Activated gamma-delta T cell treated with anti-CD3 and anti-CD28 coated beads, Interleukin-2, amount 50 U/mL, for 16 hours (primary cell): Measurements from ENCODE around the gene NGEF.

Source experiments
- DNase-seq: peaks from one replicate; pipeline ENCODE4 v3.0.0-alpha.2; 2020; ENCODE audit warnings: low read depth

The NGEF gene

DNA sequence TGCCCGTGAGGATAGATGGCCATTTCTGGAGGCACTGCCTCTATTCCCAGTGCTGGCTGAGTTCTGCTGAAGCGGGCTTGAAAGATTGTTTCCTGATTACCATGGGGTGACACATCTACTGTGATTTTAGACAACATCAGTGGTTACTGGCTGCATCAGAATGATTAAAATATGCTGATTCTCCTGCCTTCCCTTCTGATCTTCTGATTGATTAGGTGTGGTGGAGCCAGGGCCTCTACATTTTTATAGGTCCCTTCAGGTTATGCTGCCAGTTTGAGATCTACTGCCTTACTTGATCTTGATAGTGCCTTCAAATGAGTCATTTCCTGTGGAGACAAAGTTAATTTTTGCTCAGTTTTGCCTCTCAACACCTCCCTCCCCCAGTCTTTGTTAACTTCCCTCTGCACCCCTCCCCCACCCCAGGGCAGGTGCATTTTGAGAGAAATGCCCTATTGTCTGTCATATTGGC is 174.6 kb downstream of the NGEF start:
- DNase-seq: peak; percentile 46

DNA sequence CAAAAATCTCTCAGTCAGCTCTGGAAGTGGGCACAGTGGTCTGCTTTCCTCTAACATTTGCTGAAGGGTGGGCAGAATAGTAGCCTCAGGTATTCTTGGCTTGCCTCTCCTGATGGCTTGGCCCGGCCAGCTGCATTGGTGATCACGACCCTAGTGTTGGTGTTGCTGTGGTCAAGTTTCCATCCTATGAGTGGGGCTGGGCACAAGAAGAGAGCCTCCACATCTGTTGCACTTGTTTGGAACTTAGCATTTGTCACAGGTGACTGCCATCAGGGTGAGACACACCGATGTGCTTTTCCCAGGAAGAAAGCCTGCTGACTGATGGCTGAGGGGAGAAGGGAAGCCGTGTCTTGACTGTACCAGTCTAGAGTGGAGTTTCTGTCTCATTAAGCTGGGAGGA is 176.1 kb downstream of the NGEF start:
- DNase-seq: no peak

DNA sequence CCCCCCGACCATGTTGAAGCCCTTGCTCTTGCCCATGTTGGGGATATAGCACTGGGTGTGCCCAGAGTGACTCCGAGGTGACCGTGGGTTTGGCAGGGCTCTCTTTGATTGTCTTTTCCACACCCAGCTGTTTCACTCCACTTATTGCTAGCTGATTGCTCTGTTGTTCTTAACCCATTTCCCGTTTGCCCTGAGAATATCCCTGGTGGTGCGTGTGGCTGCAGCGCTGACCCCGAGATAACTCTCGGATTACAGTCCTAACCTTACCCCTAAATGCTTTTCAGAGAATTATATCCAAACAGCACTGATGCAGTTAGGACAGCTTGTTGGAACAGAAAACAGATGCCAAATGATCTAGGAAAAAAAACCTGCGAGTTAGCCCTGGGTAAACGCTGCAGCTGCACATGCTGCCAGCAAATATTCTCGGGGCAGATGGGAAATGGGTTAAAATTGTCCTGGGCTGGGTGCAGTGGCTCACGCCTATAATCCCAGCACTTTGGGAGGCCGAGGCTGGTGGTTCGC is 177.3 kb downstream of the NGEF start:
- no peak for DNase-seq

DNA sequence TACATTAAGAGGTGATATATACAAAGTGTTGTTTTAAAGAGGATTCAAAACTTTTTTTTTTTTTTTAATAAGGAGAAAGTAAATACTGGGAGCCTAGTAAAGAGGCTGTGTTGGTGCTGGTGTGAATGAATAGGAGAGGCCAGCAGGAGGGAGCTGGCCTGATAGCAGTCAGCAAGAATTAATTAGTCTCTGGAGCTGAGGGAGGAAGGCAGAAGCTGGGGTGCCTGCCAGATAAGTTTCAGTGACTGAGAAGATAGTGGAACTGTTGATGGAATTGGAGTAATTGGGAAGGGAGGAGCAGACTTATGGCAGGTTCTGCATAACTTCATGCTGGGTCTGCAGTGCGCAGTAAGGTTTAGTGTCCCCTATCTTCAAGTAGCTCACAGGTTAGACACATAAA is 179.2 kb downstream of the NGEF start:
- DNase-seq: no peak

DNA sequence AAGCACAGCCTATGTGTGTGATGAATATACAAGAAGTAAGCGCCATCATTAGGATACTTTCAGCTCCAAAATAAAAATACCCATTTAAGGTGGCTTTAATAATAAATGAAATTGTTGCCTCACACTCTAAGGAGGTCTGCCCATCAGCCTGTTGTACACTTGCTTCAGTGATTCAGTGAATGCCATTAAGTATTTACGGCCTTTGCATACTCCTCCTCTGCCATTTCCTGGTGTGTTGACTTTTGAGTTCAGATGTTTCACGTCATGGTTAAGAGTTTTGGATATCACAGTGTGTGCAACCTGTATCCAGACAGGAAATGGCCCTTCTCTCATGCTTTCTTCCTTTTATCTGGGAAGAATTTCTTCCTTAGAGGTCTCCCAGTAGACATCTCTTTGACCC is 181.6 kb downstream of the NGEF start:
- DNase-seq: no peak

DNA sequence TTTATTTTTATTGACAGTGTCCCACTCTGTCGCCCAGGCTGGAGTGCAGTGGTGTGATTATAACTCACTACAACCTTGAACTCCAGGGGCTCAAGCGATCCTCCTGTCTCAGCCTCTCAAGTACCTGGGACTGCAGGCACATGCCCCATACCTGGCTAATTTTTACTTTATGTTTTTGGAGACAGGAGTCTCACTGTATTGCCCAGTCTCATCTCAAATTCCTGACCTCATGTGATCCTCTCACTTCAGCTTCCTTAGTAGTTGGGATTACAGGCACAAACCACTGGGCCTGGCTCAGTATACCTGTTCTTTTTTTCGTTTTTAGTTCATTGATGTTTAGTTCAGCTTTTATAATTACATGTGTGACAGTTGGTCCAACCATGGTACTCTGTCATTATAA is 183.1 kb downstream of the NGEF start:
- no peak for DNase-seq
